Liver (tissue), 3 donors: ENCODE results near the gene ABHD18.
"Not testable (repeated sequence)": the region's sequence is repeated elsewhere in the genome, so short reads cannot be mapped to it uniquely, and the experiment has no call there.

ENCODE experiments used
- GABPA ChIP-seq, 2 donors: IDR thresholded peaks in 1 of 2; conservative IDR thresholded peaks in 1 of 2; 2 replicates each; pipeline ENCODE4 v1.6.1; 2016; ENCODE audit warnings: antibody characterized with exemption in 2 of 2, mild to moderate bottlenecking in 1 of 2, moderate library complexity in 1 of 2
- JUND ChIP-seq, 2 donors: IDR thresholded peaks; 2 replicates each; pipeline ENCODE4 v1.6.1; 2016; ENCODE audit warnings: antibody characterized with exemption in 2 of 2
- RAD21 ChIP-seq, 2 donors: IDR thresholded peaks; 2 replicates each; pipeline ENCODE4 v1.6.1; 2016; ENCODE audit warnings: antibody characterized with exemption in 2 of 2, mild to moderate bottlenecking in 2 of 2
- SP1 ChIP-seq: IDR thresholded peaks from 2 replicates; pipeline ENCODE4 v1.6.1; 2018; ENCODE audit warnings: antibody characterized with exemption, mild to moderate bottlenecking
- TAF1 ChIP-seq: conservative IDR thresholded peaks from 2 replicates; pipeline ENCODE4 v1.6.1; 2016; ENCODE audit warnings: antibody characterized with exemption, mild to moderate bottlenecking
- YY1 ChIP-seq: IDR thresholded peaks from 2 replicates; pipeline ENCODE4 v1.6.1; 2016; ENCODE audit warnings: antibody characterized with exemption, mild to moderate bottlenecking
- TF ChIP-seq, protein P1 (sequence below): fragments of 150-350 bp; IDR thresholded peaks from 2 replicates; pipeline ENCODE4 v1.5.1; 2017; ENCODE audit warnings: improper control_type of control experiment, low read depth, low read length; ENCODE audit not compliant: missing input control
- TF ChIP-seq, protein P2 (sequence below): IDR thresholded peaks from 2 replicates; pipeline ENCODE4 v1.6.1; 2016; ENCODE audit warnings: antibody characterized with exemption
- TF ChIP-seq, protein P3 (sequence below): IDR thresholded peaks from 2 replicates; pipeline ENCODE4 v1.6.1; 2016; ENCODE audit warnings: antibody characterized with exemption
- TF ChIP-seq, protein P4 (sequence below): IDR thresholded peaks from 2 replicates; pipeline ENCODE4 v1.6.1; 2016; ENCODE audit warnings: antibody characterized with exemption, mild to moderate bottlenecking
- donor health status: healthy.
- donor health status: healthy.

DNA sequence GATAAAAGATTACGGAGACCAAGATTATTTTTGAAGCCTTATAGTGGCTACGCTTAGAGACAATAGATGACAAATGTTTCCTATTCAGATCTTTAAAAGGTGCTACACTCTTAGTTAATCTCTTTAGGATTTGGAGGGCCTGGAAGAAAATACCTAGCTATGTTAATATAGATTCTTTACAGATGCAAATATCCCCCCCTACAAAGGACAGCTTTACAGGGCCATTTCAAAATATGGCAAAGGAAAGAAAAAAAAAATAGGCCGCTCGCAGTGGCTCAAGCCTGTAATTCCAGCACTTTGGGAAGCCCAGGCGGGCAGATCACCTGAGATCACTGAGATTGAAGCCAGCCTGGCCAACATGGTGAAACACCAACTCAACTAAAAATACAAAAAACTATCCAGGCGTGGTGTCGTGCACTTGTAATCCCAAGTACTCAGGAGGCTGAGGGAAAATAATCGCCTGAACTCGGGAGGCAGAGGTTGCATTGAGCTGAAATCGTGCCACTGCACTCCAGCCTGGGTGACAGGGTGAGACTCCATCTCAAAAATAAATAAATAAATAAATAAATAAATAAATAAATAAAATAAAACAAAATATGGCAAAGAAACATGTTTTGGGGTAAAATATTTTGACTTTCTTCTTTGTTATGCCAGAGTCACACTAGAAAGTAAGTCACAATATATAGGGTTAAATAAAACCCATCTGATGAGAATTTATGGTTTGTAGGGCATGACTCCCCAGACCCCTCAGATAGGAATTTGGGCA, 90.4 kb downstream of the ABHD18 start:
- not testable (repeated sequence) for TF ChIP-seq SP1; TAF1; YY1; GABPA (IDR thresholded peaks at IDR 0.05 in 1 of 2, conservative IDR thresholded peaks at IDR 0.05 in 1 of 2); RAD21 (IDR thresholded peaks at IDR 0.05); JUND (IDR thresholded peaks at IDR 0.05)
- TF ChIP-seq, protein P1, sequence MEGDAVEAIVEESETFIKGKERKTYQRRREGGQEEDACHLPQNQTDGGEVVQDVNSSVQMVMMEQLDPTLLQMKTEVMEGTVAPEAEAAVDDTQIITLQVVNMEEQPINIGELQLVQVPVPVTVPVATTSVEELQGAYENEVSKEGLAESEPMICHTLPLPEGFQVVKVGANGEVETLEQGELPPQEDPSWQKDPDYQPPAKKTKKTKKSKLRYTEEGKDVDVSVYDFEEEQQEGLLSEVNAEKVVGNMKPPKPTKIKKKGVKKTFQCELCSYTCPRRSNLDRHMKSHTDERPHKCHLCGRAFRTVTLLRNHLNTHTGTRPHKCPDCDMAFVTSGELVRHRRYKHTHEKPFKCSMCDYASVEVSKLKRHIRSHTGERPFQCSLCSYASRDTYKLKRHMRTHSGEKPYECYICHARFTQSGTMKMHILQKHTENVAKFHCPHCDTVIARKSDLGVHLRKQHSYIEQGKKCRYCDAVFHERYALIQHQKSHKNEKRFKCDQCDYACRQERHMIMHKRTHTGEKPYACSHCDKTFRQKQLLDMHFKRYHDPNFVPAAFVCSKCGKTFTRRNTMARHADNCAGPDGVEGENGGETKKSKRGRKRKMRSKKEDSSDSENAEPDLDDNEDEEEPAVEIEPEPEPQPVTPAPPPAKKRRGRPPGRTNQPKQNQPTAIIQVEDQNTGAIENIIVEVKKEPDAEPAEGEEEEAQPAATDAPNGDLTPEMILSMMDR = not testable (repeated sequence)
- TF ChIP-seq, protein P2, sequence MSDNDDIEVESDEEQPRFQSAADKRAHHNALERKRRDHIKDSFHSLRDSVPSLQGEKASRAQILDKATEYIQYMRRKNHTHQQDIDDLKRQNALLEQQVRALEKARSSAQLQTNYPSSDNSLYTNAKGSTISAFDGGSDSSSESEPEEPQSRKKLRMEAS = not testable (repeated sequence)
- TF ChIP-seq, protein P3, sequence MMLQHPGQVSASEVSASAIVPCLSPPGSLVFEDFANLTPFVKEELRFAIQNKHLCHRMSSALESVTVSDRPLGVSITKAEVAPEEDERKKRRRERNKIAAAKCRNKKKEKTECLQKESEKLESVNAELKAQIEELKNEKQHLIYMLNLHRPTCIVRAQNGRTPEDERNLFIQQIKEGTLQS = not testable (repeated sequence)
- TF ChIP-seq, protein P4, sequence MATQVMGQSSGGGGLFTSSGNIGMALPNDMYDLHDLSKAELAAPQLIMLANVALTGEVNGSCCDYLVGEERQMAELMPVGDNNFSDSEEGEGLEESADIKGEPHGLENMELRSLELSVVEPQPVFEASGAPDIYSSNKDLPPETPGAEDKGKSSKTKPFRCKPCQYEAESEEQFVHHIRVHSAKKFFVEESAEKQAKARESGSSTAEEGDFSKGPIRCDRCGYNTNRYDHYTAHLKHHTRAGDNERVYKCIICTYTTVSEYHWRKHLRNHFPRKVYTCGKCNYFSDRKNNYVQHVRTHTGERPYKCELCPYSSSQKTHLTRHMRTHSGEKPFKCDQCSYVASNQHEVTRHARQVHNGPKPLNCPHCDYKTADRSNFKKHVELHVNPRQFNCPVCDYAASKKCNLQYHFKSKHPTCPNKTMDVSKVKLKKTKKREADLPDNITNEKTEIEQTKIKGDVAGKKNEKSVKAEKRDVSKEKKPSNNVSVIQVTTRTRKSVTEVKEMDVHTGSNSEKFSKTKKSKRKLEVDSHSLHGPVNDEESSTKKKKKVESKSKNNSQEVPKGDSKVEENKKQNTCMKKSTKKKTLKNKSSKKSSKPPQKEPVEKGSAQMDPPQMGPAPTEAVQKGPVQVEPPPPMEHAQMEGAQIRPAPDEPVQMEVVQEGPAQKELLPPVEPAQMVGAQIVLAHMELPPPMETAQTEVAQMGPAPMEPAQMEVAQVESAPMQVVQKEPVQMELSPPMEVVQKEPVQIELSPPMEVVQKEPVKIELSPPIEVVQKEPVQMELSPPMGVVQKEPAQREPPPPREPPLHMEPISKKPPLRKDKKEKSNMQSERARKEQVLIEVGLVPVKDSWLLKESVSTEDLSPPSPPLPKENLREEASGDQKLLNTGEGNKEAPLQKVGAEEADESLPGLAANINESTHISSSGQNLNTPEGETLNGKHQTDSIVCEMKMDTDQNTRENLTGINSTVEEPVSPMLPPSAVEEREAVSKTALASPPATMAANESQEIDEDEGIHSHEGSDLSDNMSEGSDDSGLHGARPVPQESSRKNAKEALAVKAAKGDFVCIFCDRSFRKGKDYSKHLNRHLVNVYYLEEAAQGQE = not testable (repeated sequence)
